Kasumi-1 (cell line): ENCODE measurements around the gene TCF25.

ENCODE experiments used
- DNase-seq, 2 experiments: peaks; one replicate each; lab custom pipeline; 2025; lab: John Stamatoyannopoulos, UW

The TCF25 gene

GRCh38 chr16:89880477-89881367 is 7.3 kb downstream of the TCF25 start:
- no peak for DNase-seq

GRCh38 chr16:89881368-89881730 is 8.0 kb downstream of the TCF25 start:
- DNase-seq, result no peak

GRCh38 chr16:89883346-89884040 is 10.1 kb downstream of the TCF25 start:
- DNase-seq, result no peak

GRCh38 chr16:89884041-89884421 is 10.6 kb downstream of the TCF25 start:
- DNase-seq, result no peak

- DNase-seq, result no peak
These were observed 13.9 kb downstream of the TCF25 start for GRCh38 chr16:89887243-89887642.

GRCh38 chr16:89890200-89890599 is 16.8 kb downstream of the TCF25 start:
- DNase-seq, result no peak

GRCh38 chr16:89890886-89891657 is 17.7 kb downstream of the TCF25 start:
- DNase-seq, result no peak

GRCh38 chr16:89892055-89892630 is 18.8 kb downstream of the TCF25 start:
- no peak for DNase-seq

- DNase-seq, result no peak
These were observed 19.2 kb downstream of the TCF25 start for GRCh38 chr16:89892635-89893034.

- DNase-seq, result no peak
These were observed 20.5 kb downstream of the TCF25 start for GRCh38 chr16:89893642-89894548.

GRCh38 chr16:89895482-89896250 is 22.3 kb downstream of the TCF25 start:
- DNase-seq, result no peak

- no peak for DNase-seq
These were observed 23.8 kb downstream of the TCF25 start for GRCh38 chr16:89897204-89897603.

- DNase-seq, result no peak
These were observed 25.0 kb downstream of the TCF25 start for GRCh38 chr16:89898201-89898967.

GRCh38 chr16:89899879-89900481 is 26.6 kb downstream of the TCF25 start:
- no peak for DNase-seq

GRCh38 chr16:89900885-89901284 is 27.5 kb downstream of the TCF25 start:
- DNase-seq, result no peak

- no peak for DNase-seq
These were observed 29.6 kb downstream of the TCF25 start for GRCh38 chr16:89902980-89903379.

GRCh38 chr16:89903908-89904515 is 30.6 kb downstream of the TCF25 start:
- DNase-seq, result no peak

- DNase-seq, result no peak
These were observed 31.5 kb downstream of the TCF25 start for GRCh38 chr16:89904606-89905510.
